Activated CD4-positive, alpha-beta T cell treated with anti-CD3 and anti-CD28 coated beads, Interleukin-2, amount 50 U/mL, for 48 hours (primary cell): ENCODE measurements around the gene HTR5A.

ENCODE experiments used
- DNase-seq, 2 experiments: peaks; one replicate each; pipeline ENCODE4 v3.0.0-alpha.2; 2020

Gene HTR5A

GRCh38 chr7:155093596-155093995 lies 23.5 kb downstream of the HTR5A start:
- no peak for DNase-seq

- DNase-seq = no peak
Measured at GRCh38 chr7:155094636-155095135, 24.6 kb downstream of the HTR5A start.

- DNase-seq = no peak
Measured at GRCh38 chr7:155097338-155097737, 27.2 kb downstream of the HTR5A start.

DNA sequence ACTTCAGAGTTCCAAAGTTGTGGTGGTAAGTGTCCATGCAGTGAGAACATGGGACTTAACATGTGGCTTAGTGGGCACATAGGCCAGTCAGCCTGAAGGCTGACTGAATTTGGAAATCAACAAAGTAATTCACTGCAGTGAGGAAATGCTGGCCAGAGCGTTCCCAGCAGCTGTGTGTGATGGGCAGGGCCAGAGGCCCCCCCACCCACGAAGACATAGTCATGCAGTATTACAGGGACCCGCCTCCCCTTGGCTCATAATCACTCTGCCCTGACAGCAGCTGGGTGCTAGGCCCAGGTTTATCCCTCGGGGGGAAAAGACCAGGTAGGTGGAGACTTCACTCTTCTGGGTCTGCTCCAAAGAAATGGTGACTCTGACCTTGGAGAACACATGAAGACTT lies 33.7 kb downstream of the HTR5A start:
- no peak for DNase-seq

DNA sequence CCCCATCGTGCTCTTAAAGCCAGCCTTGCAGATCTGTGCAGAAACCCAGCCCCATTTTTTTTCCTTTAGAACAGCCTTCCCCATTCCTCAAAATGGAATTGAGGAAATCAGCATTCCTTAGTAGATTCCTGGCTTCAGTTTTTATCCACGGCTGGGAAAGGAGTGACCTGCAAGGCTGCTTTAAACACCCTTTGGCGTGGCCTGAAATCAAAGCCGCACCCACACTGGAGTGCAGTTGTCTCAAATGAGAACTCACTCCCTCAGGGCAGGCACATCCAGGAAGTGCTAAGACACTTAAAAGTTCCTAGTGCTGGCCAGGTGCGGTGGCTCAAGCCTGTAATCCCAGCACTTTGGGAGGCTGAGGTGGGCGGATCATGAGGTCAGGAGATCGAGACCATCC lies 34.8 kb downstream of the HTR5A start:
- DNase-seq = no peak

- no peak for DNase-seq
Measured at GRCh38 chr7:155106356-155106755, 36.2 kb downstream of the HTR5A start.

GRCh38 chr7:155107126-155107525 lies 37.0 kb downstream of the HTR5A start:
- DNase-seq = no peak

GRCh38 chr7:155108144-155108901 lies 38.2 kb downstream of the HTR5A start:
- DNase-seq = no peak

DNA sequence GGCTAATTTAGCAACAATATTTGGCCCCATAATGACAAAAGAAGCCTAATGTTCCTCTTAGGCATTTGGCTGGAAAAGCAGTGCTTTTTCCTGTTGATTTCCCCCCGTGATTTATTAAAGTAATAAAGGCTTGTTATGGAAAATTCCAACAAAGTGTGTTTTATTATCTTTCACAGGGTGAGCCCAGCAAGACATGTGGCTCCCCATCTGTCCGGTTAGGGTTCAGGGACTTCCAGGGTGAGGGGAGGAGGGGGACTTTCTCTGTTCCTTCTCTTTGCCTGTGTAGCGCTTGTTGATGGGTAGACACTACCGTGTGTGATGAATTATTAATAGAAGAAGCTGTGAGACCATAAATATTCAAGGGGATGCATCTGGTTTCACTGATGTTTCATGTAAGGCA lies 39.0 kb downstream of the HTR5A start:
- no peak for DNase-seq

DNA sequence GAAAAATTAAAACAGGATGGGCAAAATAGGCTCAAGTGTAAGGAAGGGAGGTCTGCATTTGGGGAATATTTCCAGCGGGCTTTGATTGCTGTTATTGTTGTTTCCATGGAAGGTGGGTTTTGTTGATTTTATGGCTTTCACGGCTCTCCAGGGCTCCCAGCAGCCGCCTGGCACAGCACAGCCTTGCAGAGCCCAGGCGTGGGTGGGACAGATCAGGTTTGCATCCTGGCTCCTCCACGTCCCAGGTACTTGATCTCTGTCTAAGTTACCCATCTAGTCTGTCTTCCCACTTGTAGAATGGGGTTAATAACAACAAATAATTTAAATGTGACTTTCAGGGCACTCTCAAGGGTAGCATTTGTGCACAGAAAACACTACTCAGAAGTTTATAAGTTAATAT lies 45.2 kb downstream of the HTR5A start:
- DNase-seq = no peak

GRCh38 chr7:155119801-155120382 lies 49.8 kb downstream of the HTR5A start:
- no peak for DNase-seq

GRCh38 chr7:155120460-155120859 lies 50.3 kb downstream of the HTR5A start:
- DNase-seq = no peak

DNA sequence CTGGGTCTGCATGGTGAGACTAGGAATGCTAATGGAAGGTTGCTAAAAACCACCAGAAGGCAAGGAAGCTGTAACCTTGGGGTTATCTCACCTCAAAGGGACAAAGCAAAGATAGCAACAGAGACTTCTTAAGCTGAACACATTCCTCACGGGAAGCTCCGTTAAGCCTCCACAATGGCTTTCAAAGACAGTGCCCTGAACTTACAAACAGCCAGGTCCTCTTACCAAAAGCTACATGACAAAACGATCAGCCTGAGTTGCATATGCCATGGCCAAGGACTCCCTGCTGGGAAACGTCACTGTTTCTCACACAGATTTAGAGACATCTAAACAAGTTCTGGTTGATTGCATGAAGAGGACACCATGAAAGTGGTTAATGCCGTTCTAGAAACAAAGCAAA lies 52.7 kb downstream of the HTR5A start:
- DNase-seq = no peak

DNA sequence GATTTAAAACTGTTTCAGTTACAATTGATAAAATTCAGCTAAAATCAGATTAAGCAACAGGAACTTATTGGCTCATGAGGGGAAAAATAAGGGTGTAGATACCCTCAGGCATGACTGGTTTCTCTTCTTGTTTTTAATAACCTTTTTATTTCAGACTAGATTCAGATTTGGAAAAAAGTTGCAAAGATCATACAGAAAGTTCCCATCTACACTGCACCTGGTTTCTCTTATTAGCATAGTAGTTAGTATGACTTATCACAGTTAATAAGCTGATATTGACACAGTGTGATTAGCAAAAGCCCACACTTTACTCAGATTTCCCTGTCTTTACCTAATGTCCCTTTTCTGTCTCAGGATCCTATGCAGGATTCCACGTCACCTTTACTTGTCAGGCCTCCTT lies 53.3 kb downstream of the HTR5A start:
- DNase-seq = no peak

DNA sequence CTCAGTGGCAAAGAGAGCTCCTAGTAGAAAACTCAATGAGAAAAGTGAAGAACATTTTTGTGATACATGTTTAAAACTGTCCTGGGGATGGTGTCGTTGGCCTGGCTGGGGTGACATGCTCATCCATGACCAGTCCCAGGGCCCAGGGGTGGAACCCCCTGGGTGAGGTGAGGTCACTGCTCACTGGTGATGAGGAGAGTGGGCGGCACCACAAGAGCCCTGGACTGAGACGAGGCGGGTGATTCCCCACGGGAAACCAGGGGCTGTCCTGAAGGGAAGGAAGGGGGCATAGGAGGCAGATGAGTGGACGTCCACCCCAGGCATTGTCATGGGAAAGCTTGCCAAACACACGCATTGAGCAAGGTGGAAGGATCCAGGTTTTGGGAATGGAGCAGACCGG lies 54.6 kb downstream of the HTR5A start:
- no peak for DNase-seq

DNA sequence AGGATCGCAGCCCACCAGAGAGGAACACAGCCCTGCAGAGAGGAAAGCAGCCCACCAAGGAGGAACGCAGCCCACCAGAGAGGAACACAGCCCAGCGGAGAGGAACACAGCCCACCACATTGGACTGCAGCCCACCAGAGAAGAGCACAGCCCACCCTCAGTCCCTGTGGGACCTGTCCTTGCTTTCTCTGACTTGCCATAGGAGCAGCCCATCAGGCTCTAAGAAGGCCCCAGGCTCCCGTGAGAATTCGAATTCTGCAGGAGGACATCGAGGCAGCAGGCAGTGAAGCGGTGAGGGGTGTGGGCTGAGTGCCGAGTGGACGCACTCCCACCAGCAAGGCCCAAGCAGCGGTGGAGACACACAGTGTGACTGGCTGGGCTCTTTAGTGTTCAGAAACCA lies 59.1 kb downstream of the HTR5A start:
- no peak for DNase-seq

GRCh38 chr7:155129789-155130188 lies 59.7 kb downstream of the HTR5A start:
- DNase-seq = no peak

DNA sequence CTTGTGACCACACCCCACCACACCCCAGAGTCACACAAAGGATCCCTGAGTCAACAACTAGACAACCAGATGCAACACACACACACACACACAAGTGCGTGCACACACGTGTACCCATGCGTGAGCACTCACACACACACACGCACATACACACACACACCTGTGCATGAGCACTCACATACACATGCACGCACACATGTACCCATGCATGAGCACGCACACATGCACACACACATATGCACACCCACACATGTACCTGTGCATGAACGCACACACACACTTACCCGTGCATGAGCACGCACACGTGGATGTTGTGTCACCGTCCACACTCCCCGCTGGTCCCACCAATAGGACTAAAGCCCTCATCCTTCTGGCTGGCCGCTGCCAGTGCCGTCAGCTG lies 60.4 kb downstream of the HTR5A start:
- DNase-seq = no peak

DNA sequence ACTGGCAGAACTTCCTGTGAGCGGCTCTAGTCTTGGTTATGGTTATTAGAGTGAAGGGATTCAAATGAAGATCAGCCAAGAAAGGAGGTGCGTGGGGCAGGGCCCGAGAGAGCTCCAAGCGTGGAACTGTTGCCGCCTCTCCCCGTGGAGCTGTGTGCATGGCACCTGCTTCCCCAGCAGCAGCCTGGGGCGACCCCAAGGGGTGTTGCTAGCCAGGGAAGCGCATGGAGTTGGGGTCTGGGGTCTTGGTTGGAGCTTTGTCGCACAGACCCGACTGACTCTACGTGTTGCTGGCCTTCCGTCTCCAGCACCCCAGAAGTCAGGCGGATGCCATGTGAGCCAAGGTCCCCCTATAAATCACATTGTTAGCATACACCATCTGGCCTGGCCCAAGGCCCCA lies 61.0 kb downstream of the HTR5A start:
- no peak for DNase-seq

- no peak for DNase-seq
Measured at GRCh38 chr7:155132431-155132830, 62.3 kb downstream of the HTR5A start.

GRCh38 chr7:155136619-155137243 lies 66.6 kb downstream of the HTR5A start:
- DNase-seq = no peak
